GF-D8 (cell line): ENCODE data around the gene ATP1A4.
"Not testable (repeated sequence)": the region's sequence is repeated elsewhere in the genome, so short reads cannot be mapped to it uniquely, and the experiment has no call there.

ENCODE experiments used
- DNase-seq: peaks from one replicate; lab custom pipeline; 2025; lab: John Stamatoyannopoulos, UW

Gene ATP1A4

GRCh38 chr1:160151303-160151702 lies at the start of gene ATP1A4:
TSS of gene ATP1A4 (plus strand) at chr1:160151603. CDS start at chr1:160152041, 438 bp downstream.
- DNase-seq, result no peak

- no peak for DNase-seq
These were observed 49.5 kb upstream of the ATP1A4 start for GRCh38 chr1:160101717-160102522.

GRCh38 chr1:160103658-160104408 lies 47.6 kb upstream of the ATP1A4 start:
- DNase-seq, result no peak

GRCh38 chr1:160104486-160104885 lies 46.9 kb upstream of the ATP1A4 start:
- DNase-seq, result no peak

GRCh38 chr1:160105155-160105554 lies 46.2 kb upstream of the ATP1A4 start:
- no peak for DNase-seq

GRCh38 chr1:160107512-160107911 lies 43.9 kb upstream of the ATP1A4 start:
- no peak for DNase-seq

GRCh38 chr1:160108888-160109662 lies 42.3 kb upstream of the ATP1A4 start:
- no peak for DNase-seq

GRCh38 chr1:160109686-160110085 lies 41.7 kb upstream of the ATP1A4 start:
- no peak for DNase-seq

GRCh38 chr1:160111462-160111861 lies 39.9 kb upstream of the ATP1A4 start:
- not testable (repeated sequence) for DNase-seq

- DNase-seq, result no peak
These were observed 39.0 kb upstream of the ATP1A4 start for GRCh38 chr1:160112357-160112756.

- DNase-seq, result no peak
These were observed 38.0 kb upstream of the ATP1A4 start for GRCh38 chr1:160113407-160113806.

GRCh38 chr1:160114085-160114484 lies 37.3 kb upstream of the ATP1A4 start:
- no peak for DNase-seq

GRCh38 chr1:160115545-160116282 lies 35.7 kb upstream of the ATP1A4 start, which contains the start of gene ATP1A2:
TSS of gene ATP1A2 (plus strand) at chr1:160115759. CDS start at chr1:160115862, 103 bp downstream.
- DNase-seq, result no peak

- DNase-seq, result no peak
These were observed 34.9 kb upstream of the ATP1A4 start for GRCh38 chr1:160116283-160117147.

GRCh38 chr1:160117300-160117699 lies 34.1 kb upstream of the ATP1A4 start:
- no peak for DNase-seq

- DNase-seq, result no peak
These were observed 33.7 kb upstream of the ATP1A4 start for GRCh38 chr1:160117709-160118183.

GRCh38 chr1:160118928-160119327 lies 32.5 kb upstream of the ATP1A4 start:
- no peak for DNase-seq

GRCh38 chr1:160120797-160121196 lies 30.6 kb upstream of the ATP1A4 start:
- DNase-seq, result no peak

- no peak for DNase-seq
These were observed 30.0 kb upstream of the ATP1A4 start for GRCh38 chr1:160121388-160121787.

GRCh38 chr1:160122978-160123495 lies 28.4 kb upstream of the ATP1A4 start:
- no peak for DNase-seq
